C4-2B (cell line): ENCODE measurements around the gene RTKN.

Experiments used
- CTCF ChIP-seq: fragments of 450-650 bp; conservative IDR thresholded peaks from 2 replicates; pipeline ENCODE4 v1.5.1; 2017; ENCODE audit warnings: mild to moderate bottlenecking
- ZFX ChIP-seq: fragments of 450-650 bp; IDR thresholded peaks from 2 replicates; pipeline ENCODE4 v1.6.1; 2017

DNA sequence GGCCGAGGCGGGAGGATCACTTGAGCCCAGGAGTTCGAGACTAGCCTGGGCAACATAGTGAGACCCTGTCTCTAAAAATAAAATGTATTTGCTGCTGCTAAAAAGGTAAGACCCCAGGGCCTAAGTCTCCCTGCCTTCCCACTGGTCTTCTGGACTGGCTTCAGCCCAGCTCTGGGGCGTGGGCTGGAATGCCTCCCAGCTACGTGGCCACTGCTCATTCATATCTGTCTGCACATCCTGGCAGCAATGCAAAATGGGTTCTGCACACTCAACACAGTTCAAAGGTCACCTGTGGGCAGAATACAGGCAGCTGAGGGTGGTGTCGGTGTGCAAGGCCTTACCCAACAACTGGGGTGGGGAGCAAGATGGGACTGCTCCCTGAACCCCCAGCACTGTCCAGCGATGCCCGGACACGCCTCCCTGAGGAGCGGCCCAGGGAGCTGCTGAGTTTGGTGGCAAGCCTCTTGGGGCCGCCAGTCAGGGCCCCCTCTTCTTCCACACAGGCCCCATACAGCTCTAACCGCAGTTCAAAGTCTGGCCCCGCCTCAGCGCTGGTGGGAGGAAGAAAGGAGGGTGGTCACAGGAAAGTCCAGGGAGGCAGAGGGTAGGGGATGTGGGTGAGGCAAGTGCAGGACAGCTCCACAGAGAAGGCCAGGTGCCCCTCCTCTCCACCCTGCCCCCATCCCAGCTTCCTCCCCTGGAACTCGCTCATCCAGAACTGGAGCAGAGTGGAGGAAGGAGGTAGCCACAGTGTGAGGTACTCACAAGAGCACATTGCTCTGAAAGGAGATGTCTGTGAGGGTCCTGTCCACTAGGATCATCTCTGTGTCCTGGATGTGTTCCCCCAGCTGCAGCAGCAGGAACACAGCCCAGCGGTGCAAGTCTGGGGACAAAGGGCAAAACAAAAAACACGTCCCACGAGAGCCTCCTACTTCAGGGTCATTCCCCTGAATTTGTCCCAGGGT, 12.0 kb downstream of the RTKN start:
- TF ChIP-seq CTCF (no peak), ZFX (no peak)
